Esophagus squamous epithelium (tissue), 5 donors: ENCODE measurements around the gene DPEP1. TPM values are rescaled to one million over a fixed set of nuclear protein-coding genes. Genes with fewer than 3 reads are reported as not detected.
"Not testable (repeated sequence)": the region's sequence is repeated elsewhere in the genome, so short reads cannot be mapped to it uniquely, and the experiment has no call there.

Source experiments
- DNase-seq: peaks from one replicate; lab custom pipeline; 2025; lab: John Stamatoyannopoulos, UW
- H3K27ac ChIP-seq, 4 donors: fragments of 200-600 bp; sonication (generic); one replicate each; pipeline ENCODE4 v1.5.1; 2016 to 2019; ENCODE audit warnings: mild to moderate bottlenecking in 1 of 4
- H3K27me3 ChIP-seq, 4 donors: fragments of 200-600 bp; sonication (generic); 1 replicate in 3 of 4; 2 replicates in 1 of 4; pipeline versions ENCODE4 v1.5.1 to v1.6.0; 2017 to 2021; ENCODE audit warnings: antibody characterized with exemption in 1 of 4
- H3K36me3 ChIP-seq, 3 donors: fragments of 200-600 bp; sonication (generic); one replicate each; pipeline ENCODE4 v1.5.1; 2016 to 2019
- H3K4me1 ChIP-seq, 3 donors: fragments of 200-600 bp; sonication (generic); one replicate each; pipeline ENCODE4 v1.5.1; 2017 to 2019
- H3K4me3 ChIP-seq, 4 donors: fragments of 200-600 bp; sonication (generic); 1 replicate in 3 of 4; 2 replicates in 1 of 4; pipeline ENCODE4 v1.5.1; 2016 to 2019; ENCODE audit warnings: mild to moderate bottlenecking in 2 of 4, moderate library complexity in 1 of 4
- H3K9me3 ChIP-seq, 3 donors: fragments of 200-600 bp; sonication (generic); one replicate each; pipeline ENCODE4 v1.5.1; 2016 to 2019
- CTCF ChIP-seq, 6 experiments: fragments of 450-650 bp in 4 of 6; fragments of 200-600 bp in 2 of 6; sonication (generic) in 2 of 6; IDR thresholded peaks; one replicate each; pipeline ENCODE4 v1.5.1; 2016 to 2019; ENCODE audit warnings: antibody characterized with exemption in 6 of 6, mild to moderate bottlenecking in 4 of 6, moderate library complexity in 4 of 6
- POLR2A ChIP-seq, 4 donors: fragments of 450-650 bp; IDR thresholded peaks; one replicate each; pipeline ENCODE4 v1.6.1; 2017; ENCODE audit warnings: antibody characterized with exemption in 4 of 4, mild to moderate bottlenecking in 4 of 4, moderate library complexity in 3 of 4
- WGBS, 2 donors: methylation state at CpG; one replicate each; pipeline ENCODE4 v1.1.5; 2018; 5-methylcytosine and 5-hydroxymethylcytosine counted together
- intact Hi-C: fragments of 100-400 bp; cut with DNase I; formaldehyde crosslinking; loops from one replicate; pipeline ENCODE4 v1.15.0; 2022
- total RNA-seq, 4 donors: library from RNA; depleted of rRNA; stranded (reverse); fragments of >200 nt; gene quantifications; one replicate each; pipeline ENCODE4 v1.1.0, GENCODE V29; 2016
- donor health status: DM: yes; HTN: yes; CAD: no.

Gene DPEP1
- total RNA-seq, 4 donors from 2014 or later, result 0.76 to 4.1 TPM; not detected in 2

- DNase-seq, result no peak
- 86 to 91% methylated on average over 4 to 7 of the region's 7 CpGs for WGBS, 2 donors
- H3K36me3 ChIP-seq, result peaks cover 0 to 44% (median 0%) of the 10 kb centered on the region in 3 donors
- no peak overlapping the region for H3K4me3 ChIP-seq
- intact Hi-C loops, result no loop called here
- no peaks in the 10 kb centered on the region for H3K9me3 ChIP-seq
- TF ChIP-seq CTCF (IDR thresholded peaks at IDR 0.05), result no peak
- TF ChIP-seq POLR2A (IDR thresholded peaks at IDR 0.05), result no peak
- no peaks in the 10 kb centered on the region for H3K27me3 ChIP-seq
- no peak overlapping the region for H3K27ac ChIP-seq
- H3K4me1 ChIP-seq, result peaks cover 13 to 39% (median 15%) of the 10 kb centered on the region in 3 donors
Measured at GRCh38 chr16:89660146-89660545, 46.7 kb downstream of the DPEP1 start.

- no peak overlapping the region for H3K27ac ChIP-seq
- WGBS, 2 donors, result 91 to 95% methylated on average over 9 of the region's 9 CpGs
- peaks cover 0 to 44% (median 0%) of the 10 kb centered on the region in 3 donors for H3K36me3 ChIP-seq
- intact Hi-C loops, result no loop called here
- H3K4me1 ChIP-seq, result peaks cover 13 to 31% (median 15%) of the 10 kb centered on the region in 3 donors
- H3K4me3 ChIP-seq, result no peak overlapping the region
- DNase-seq, result no peak
- TF ChIP-seq CTCF (IDR thresholded peaks at IDR 0.05), result no peak
- TF ChIP-seq POLR2A (IDR thresholded peaks at IDR 0.05), result no peak
- no peaks in the 10 kb centered on the region for H3K9me3 ChIP-seq
- H3K27me3 ChIP-seq, result no peaks in the 10 kb centered on the region
Measured at GRCh38 chr16:89661215-89661614, 47.8 kb downstream of the DPEP1 start.

GRCh38 chr16:89664238-89664637, 50.8 kb downstream of the DPEP1 start:
- DNase-seq, intact Hi-C loops, H3K4me3 ChIP-seq, H3K27ac ChIP-seq, H3K27me3 ChIP-seq, H3K9me3 ChIP-seq: not testable (repeated sequence)
- peaks cover 0 to 44% (median 0%) of the 10 kb centered on the region in 3 donors for H3K36me3 ChIP-seq
- H3K4me1 ChIP-seq, result peaks cover 0 to 17% (median 0%) of the 10 kb centered on the region in 3 donors
- 70 to 80% methylated on average over 11 of the region's 11 CpGs for WGBS, 2 donors

GRCh38 chr16:89667000-89667399, 53.6 kb downstream of the DPEP1 start:
- H3K9me3 ChIP-seq, H3K4me3 ChIP-seq, DNase-seq, H3K27ac ChIP-seq, H3K27me3 ChIP-seq, intact Hi-C loops: not testable (repeated sequence)
- Histone ChIP-seq H3K4me1 (peaks cover 0 to 18% (median 4%) of the 10 kb centered on the region in 3 donors), H3K36me3 (peaks cover 0 to 23% (median 0%) of the 10 kb centered on the region in 3 donors)
- WGBS, 2 donors, result 43 to 96% methylated on average over 1 to 7 of the region's 7 CpGs
- TF ChIP-seq CTCF (IDR thresholded peaks at IDR 0.05), result peak in 1 of 6 experiments; percentile 15

- no peak overlapping the region for H3K4me3 ChIP-seq
- 70 to 87% methylated on average over 5 to 8 of the region's 9 CpGs for WGBS, 2 donors
- peaks cover 0 to 18% (median 4%) of the 10 kb centered on the region in 3 donors for H3K4me1 ChIP-seq
- H3K36me3 ChIP-seq, result peaks cover 0 to 16% (median 0%) of the 10 kb centered on the region in 3 donors
- intact Hi-C loops, result no loop called here
- TF ChIP-seq POLR2A (IDR thresholded peaks at IDR 0.05) (no peak), CTCF (IDR thresholded peaks at IDR 0.05) (no peak)
- no peaks in the 10 kb centered on the region for H3K27me3 ChIP-seq
- no peak for DNase-seq
- no peak overlapping the region for H3K27ac ChIP-seq
- no peaks in the 10 kb centered on the region for H3K9me3 ChIP-seq
Measured at GRCh38 chr16:89667633-89668032, 54.2 kb downstream of the DPEP1 start.

- Histone ChIP-seq H3K27me3 (no peaks in the 10 kb centered on the region), H3K9me3 (no peaks in the 10 kb centered on the region), H3K4me3 (peak overlapping the region in 2 of 4 donors; percentile 27 to 43), H3K4me1 (peaks cover 0 to 18% (median 4%) of the 10 kb centered on the region in 3 donors), H3K27ac (peak overlapping the region in 1 of 4 donors; percentile 17), H3K36me3 (peaks cover 0 to 5% (median 0%) of the 10 kb centered on the region in 3 donors)
- TF ChIP-seq POLR2A (IDR thresholded peaks at IDR 0.05) (no peak), CTCF (IDR thresholded peaks at IDR 0.05) (no peak)
- no peak for DNase-seq
- intact Hi-C loops, result no loop called here
- 49 to 68% methylated on average over 5 of the region's 5 CpGs for WGBS, 2 donors
Measured at GRCh38 chr16:89668790-89669158, 55.3 kb downstream of the DPEP1 start.
